ENCODE measurements around the gene ZBTB48. TPM values are rescaled to one million over a fixed set of nuclear protein-coding genes. Genes with fewer than 3 reads are reported as not detected.

ZBTB48 gene
- total and polyA plus RNA-seq, 11 donors = 6.4 to 23.1 (median 12.1) TPM

DNA sequence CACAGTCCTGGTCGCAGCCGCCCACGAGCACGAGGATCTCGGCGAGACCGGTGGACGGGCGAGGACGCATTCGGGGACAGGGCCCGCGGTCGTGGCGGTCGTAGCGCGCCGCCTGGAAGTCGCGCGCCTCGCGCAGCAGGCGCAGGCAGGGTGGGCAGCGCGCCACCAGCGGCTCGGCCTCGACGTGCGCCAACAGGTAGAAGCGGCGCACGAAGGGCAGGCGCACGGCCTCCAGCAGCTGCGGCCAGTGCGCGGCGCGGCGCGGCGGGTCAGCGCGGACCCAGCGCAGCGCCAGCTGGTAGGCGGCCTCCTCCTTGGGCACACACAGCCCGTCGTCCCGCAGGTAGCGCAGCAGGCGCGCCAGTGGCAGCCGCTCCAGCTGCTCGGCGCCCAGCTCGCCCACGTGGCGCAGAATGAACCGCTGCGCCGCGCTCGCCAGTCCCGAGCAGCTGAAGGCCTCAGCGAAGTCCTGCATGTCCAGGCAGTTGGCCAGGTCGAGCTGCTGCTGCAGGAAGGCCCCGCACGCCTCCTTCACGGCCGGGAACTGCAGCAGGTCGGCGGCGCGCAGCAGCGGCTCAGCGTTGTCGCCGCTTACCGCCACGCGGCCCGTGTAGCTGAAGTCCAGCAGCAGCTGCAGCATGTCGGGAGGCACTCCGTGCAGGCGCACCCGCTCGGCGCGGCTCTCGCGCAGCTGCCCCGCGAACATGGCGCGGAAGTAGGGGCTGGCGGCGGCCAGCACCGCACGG is 22.3 kb downstream of the ZBTB48 start:
- ATAC-seq (peak in 2 of 4 donors; percentile 25 to 43), DNase-seq (peak in 3 of 5 donors; percentile 52 to 67 (median 67))
- peak overlapping the region; percentile 72 to 96 (median 86) for H3K4me3 ChIP-seq
- H3K27me3 ChIP-seq = no peaks in the 10 kb centered on the region
- H3K4me1 ChIP-seq = peaks cover 18 to 68% (median 58%) of the 10 kb centered on the region in 12 donors
- H3K27ac ChIP-seq = peak overlapping the region; percentile 92 to 100 (median 99)
- peaks cover 0 to 24% (median 20%) of the 10 kb centered on the region in 9 donors for H3K36me3 ChIP-seq
- TF ChIP-seq, protein P1, sequence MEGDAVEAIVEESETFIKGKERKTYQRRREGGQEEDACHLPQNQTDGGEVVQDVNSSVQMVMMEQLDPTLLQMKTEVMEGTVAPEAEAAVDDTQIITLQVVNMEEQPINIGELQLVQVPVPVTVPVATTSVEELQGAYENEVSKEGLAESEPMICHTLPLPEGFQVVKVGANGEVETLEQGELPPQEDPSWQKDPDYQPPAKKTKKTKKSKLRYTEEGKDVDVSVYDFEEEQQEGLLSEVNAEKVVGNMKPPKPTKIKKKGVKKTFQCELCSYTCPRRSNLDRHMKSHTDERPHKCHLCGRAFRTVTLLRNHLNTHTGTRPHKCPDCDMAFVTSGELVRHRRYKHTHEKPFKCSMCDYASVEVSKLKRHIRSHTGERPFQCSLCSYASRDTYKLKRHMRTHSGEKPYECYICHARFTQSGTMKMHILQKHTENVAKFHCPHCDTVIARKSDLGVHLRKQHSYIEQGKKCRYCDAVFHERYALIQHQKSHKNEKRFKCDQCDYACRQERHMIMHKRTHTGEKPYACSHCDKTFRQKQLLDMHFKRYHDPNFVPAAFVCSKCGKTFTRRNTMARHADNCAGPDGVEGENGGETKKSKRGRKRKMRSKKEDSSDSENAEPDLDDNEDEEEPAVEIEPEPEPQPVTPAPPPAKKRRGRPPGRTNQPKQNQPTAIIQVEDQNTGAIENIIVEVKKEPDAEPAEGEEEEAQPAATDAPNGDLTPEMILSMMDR (IDR thresholded peaks at IDR 0.05) = no peak
- no peak for TF ChIP-seq POLR2A (IDR thresholded peaks at IDR 0.05)
- 0 to 1% (median 0%) methylated on average over 13 to 103 of the region's 103 CpGs for WGBS, 4 donors
- no peaks in the 10 kb centered on the region for H3K9me3 ChIP-seq
- intact Hi-C loops (cut with DNase I) = loop anchor here in 3 of 10 donors (1.0 to 5.0 kb wide), 5 partner anchors 10 to 100 kb away; partner anchors contain the start of genes THAP3 (in 2 of the 3), DNAJC11 (in 1 of the 3) and NOL9 (in 1 of the 3)

DNA sequence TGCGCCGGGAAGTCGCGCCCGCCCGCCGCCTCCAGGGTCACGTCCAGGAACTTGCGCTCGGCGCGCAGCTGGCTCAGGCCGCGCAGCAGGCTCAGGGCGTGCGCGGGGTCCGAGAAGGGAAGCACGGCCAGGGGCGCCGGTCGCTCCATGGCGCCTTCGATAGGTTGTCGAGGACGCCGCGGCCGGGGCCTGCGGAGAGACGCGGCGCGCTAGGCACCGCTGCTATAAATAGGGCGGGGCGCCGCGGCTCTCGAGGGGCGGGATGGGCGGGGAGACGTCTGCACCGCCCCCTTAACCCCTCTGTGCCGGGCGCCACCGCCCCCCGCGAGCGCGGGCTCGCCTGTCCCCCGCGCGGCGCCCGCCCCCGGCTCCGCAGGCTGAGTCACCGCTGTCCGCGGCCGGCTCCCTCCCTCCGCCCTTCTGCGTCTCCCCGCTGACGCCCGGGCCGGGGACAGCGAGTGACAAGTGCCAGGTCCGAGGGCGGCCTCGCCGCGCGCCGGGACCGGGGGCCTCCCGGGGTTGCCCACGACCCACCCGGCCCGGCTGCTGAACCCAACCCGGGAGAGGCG is 23.0 kb downstream of the ZBTB48 start, which contains the start of gene KLHL21:
KLHL21 (minus strand) TSS at position 201 of the 569 bp plus-strand sequence; CDS start at position 149, 52 bp downstream.
- intact Hi-C loops (cut with DNase I) = loop anchor here in 2 of 10 donors (1.0 to 5.0 kb wide), 4 partner anchors 10 to 100 kb away; partner anchors contain the start of genes DNAJC11 (in 1 of the 2), NOL9 (in 1 of the 2) and THAP3 (in 1 of the 2)

DNA sequence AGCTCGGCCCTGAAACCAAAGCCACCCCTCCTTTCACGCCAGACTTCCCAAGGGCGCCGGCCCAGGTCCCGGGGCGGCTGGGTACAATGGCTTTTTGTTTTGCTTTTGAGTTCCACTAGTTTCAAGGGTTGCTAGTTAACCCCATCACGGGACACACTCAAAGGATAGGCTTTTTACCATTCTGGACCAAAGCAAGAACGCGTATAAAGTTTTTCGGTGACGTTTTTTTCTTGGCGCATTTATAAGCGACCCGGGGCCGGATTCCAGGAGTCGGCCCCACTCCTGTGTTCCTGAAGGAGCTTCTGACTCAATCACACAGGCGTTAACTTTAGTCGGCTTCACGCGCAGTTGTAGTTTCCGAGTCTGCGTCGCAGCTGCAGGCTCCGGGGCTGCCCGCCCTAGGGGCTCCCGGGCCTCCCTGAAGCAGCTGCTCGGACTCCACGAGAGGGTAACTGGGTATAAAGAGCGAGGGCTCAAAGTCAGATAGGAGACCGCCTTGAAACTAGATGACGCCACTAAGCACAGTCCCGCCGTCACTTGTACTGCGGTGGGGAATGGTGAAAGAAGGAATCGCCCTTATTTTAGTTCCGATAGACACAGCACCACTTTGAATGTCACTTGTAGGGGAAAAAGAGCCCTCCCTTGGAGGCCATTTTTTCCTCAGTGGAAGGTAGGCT is 23.6 kb downstream of the ZBTB48 start:
- peak overlapping the region; percentile 72 to 96 (median 86) for H3K4me3 ChIP-seq
- DNase-seq = peak in 4 of 5 donors; percentile 65 to 79 (median 71)
- no peaks in the 10 kb centered on the region for H3K27me3 ChIP-seq
- peaks cover 0 to 11% (median 7%) of the 10 kb centered on the region in 9 donors for H3K36me3 ChIP-seq
- no peaks in the 10 kb centered on the region for H3K9me3 ChIP-seq
- H3K4me1 ChIP-seq = peaks cover 18 to 55% (median 45%) of the 10 kb centered on the region in 12 donors
- 0 to 2% (median 1%) methylated on average over 36 of the region's 36 CpGs for WGBS, 4 donors
- peak; percentile 4 to 48 (median 28) for ATAC-seq
- no peak for TF ChIP-seq POLR2A (IDR thresholded peaks at IDR 0.05)
- TF ChIP-seq, protein P1 (IDR thresholded peaks at IDR 0.05) = no peak
- peak overlapping the region; percentile 92 to 100 (median 99) for H3K27ac ChIP-seq
- intact Hi-C loops (cut with DNase I) = loop anchor here in 1 of 10 donors (2.0 to 5.0 kb wide), 2 partner anchors 21 to 99 kb away; partner anchors contain the start of genes DNAJC11 and THAP3

More for the DNA sequence above, 23.0 kb downstream of the ZBTB48 start, which contains the start of gene KLHL21:
- peak; percentile 70 to 97 for TF ChIP-seq POLR2A (IDR thresholded peaks at IDR 0.05)
- TF ChIP-seq, protein P1 (IDR thresholded peaks at IDR 0.05) = no peak
- Histone ChIP-seq H3K9me3 (no peaks in the 10 kb centered on the region), H3K4me1 (peaks cover 18 to 61% (median 52%) of the 10 kb centered on the region in 12 donors), H3K27me3 (no peaks in the 10 kb centered on the region), H3K36me3 (peaks cover 0 to 17% (median 14%) of the 10 kb centered on the region in 9 donors), H3K4me3 (peak within 1 kb of the TSS; percentile 72 to 96 (median 86)), H3K27ac (peak within 1 kb of the TSS; percentile 92 to 100 (median 99))
- peak; percentile 92 to 96 (median 94) for DNase-seq
- WGBS, 4 donors = 0 to 1% (median 0%) methylated on average over 14 to 84 of the region's 84 CpGs
- peak; percentile 46 to 85 (median 74) for ATAC-seq

All from heart left ventricle (tissue), 16 donors.